Activated CD4-positive, alpha-beta T cell treated with anti-CD3 and anti-CD28 coated beads for 48 hours (primary cell): ENCODE results near the gene SNRPA.
"Not testable (repeated sequence)": the region's sequence is repeated elsewhere in the genome, so short reads cannot be mapped to it uniquely, and the experiment has no call there.

ENCODE experiments used
- DNase-seq: peaks from one replicate; pipeline ENCODE4 v3.0.0-alpha.2; 2020

Gene SNRPA

DNA sequence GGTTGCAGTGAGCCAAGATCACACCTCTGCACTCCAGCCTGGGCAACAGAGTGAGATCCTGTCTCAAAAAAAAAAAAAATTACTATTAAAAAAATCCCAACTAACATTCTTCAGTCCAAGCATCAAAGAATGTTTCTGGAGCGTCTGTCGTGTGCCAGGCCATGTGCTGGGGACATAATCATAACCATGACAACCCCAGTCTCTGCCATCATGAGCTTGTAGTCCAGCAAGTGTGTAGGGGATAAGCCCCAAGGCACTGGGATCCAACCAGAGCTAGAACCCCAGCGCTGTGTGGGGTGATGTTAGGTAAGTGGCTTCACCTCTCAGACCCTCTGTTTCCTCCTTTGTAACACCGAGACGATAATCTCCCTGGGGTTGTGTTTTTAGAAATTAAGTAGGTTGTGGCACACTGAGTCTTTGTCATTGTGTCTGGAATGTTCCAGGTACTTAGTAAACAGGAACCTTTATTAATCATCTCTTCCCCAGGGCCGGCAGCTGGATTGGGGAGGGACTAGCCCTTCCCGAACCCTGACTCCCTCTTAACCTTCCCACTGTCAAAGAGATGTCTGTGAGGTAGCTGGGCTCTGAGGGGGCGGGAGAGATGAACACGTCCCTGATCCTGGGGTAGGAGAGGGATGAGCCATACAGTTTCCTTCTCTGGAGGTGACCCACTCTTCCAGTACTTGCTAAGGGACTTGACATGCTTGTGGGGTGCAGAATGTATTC is 28.9 kb upstream of the SNRPA start:
- no peak for DNase-seq

DNA sequence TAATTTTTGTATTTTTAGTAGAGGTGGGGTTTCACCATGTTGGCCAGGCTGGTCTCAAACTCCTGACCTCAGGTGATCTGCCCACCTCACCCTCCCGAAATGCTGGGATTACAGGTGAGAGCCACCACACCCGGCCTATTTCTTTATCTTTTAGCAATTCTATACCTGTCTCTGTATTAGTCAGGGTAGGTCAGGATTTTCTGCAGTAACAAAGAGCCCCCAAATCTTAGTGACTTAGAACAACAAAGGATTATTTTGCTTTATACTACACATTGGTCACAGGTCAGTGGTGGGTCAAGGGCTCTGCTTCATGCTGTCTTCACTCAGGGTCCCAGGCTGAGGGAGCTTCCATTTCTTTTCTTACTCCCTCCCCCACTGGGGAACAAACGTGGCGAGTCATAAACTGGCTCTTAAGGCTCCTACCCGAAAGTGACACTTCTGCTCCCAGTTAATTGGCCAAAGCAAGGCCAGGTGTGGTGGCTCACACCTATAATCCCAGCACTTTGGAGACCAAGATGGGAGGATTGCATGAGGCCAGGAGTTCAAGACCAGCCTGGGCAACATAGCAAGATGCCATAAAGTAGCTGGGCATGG is 27.2 kb upstream of the SNRPA start:
- no peak for DNase-seq

DNA sequence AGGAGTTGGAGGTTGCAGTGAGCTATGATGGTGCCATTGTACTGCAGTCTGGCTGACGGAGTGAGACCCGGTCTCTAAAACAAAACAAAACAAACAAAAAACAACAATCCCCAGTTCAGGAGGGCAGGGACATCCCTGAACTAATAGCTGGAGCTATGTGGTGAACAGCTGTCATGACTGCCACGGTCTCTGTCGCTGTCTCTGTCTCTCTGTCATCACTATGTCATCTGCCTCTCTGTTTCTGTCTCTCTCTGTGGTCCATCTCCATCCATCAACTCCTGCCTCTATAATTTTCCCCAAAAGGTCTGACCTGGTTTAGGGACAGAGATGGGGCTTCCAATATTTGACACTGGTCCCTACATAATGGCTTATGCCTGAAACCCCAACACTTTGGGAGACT is 26.7 kb upstream of the SNRPA start:
- no peak for DNase-seq

DNA sequence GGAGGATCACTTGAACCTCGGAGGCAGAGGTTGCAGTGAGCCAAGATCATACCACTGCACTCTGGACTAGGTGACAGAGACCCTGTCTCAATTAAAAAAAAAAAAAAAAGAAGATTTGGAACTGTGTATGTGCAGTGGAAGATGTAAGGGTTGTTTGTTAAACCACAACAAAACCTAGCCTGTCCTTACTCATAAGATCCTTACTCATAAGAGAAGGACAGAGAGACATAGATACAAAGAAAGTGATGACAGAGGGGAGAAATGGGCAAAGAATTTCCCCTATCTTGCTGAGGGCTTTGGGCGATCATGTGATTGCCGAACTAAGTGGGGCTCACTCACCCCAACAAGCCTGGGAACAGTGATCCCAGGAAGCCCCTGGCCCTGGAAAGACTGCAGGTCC is 26.1 kb upstream of the SNRPA start:
- DNase-seq, result peak; percentile 15

DNA sequence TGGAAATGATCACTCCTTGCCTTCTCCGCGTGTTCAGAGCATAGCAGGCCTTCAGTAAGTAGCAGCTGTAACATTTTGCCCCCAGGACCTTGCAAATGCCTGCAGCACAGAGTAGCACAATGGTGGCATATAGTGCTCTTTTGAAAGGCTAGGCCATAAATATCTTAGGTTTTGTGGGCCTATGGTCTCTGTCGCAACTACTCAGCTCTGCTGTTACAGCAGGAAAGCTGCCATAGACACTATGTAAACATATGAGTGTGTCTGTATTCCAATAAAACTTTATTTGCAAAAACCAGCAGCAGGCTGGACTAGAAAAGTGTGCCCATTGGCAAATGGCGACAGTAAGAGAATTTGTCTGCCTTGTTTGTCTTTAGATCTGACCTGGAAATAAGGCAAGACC is 24.7 kb upstream of the SNRPA start:
- no peak for DNase-seq

DNA sequence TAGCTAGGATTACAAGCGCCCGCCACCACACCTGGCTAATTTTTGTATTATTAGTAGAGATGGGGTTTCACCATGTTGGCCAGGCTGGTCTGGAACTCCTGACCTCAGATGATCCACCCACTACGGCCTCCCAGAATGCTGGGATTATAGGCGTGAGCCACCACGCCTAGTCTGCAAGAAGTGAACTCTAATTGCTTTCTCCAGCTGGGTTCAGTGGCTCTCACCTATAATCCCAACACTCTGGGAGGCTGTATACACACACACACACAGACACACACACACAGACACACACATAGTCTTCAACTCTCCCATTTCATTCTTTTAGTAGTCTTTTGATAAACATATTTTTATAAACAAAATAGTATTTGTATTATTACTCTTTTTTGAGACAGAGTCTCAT is 20.9 kb upstream of the SNRPA start:
- not testable (repeated sequence) for DNase-seq

DNA sequence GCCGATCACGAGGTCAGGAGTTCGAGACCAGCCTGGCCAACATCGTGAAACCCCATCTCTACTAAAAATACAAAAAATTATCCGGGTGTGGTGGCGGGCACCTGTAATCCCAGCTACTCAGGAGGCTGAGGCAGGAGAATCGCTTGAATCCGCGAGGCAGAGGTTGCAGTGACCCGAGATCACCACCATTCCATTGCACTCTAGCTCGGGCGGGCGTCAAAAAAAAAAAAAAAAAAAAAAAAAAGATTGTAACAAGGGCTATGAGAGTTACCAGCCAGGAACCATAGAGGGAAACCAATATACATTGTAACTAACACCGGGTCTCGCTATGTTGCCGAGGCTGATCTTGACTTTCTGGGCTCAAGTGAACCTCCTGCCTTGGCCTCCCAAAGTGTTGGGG is 18.7 kb upstream of the SNRPA start:
- DNase-seq, result not testable (repeated sequence)

DNA sequence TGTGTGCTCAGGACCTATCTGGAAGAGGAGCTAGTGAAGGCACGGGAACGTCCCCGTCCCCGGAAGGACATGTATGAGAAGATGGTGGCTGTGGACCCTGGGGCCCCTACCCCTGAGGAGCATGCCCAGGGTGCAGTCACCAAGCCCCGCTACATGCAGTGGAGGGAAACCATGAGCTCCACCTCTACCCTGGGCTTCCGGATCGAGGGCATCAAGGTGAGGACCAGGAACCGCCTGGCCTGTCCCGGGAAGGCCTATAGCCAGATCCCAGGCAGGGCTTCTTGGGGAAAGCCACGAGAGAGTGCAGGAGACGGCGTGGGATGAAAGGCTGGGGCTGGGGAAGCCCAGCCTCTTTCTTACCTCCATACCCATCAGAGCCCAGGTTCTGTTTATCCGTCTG is 17.9 kb upstream of the SNRPA start:
- DNase-seq, result no peak

DNA sequence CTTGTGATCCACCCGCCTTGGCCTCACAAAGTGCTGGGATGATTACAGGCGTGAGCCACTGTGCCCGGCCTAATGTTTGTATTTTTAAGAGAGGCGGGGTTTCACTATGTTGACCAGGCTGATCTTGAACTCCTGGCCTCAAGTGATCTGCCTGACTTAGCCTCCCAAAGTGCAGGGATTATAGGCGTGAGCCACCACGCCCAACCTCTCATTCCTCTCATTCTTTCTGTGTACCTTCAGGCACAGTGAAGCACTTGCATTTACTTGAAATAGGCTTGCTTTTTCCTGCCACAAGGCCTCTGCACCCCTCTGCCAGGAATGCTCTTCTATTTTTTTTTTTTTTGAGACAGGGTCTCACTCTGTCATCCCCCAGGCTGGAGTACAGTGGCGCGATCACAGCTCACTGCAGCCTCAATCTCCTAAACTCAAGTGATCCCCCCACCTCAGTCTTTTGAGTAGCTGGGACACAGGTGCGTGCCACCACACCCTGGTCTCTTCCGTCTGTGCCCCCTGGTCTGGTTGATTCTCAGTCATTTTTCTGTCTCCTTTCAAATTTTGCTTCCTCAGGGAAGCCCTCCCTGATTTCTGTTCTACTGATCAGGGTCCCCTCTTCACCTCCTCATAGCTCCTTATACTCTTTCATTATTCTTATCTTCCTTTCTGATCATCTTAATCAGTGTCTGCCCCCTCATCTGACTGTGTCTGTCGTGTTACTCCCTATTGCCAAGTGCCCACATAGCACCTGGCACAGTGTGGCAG is 15.8 kb upstream of the SNRPA start:
- no peak for DNase-seq

DNA sequence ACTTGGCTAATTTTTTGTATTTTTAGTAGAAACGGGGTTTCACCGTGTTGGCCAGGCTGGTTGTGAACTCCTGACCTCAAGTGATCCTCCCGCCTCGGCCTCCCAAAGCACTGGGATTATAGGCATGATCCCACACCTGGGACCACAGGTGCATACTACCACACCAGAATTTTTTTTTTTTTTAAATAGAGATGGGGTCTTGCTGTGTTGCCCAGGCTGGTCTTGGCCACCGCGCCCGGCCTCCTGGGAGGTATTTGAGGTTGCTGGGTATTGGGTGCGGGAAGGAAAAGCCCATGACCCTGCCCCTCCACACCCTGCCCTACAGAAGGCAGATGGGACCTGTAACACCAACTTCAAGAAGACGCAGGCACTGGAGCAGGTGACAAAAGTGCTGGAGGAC is 14.3 kb upstream of the SNRPA start:
- no peak for DNase-seq

DNA sequence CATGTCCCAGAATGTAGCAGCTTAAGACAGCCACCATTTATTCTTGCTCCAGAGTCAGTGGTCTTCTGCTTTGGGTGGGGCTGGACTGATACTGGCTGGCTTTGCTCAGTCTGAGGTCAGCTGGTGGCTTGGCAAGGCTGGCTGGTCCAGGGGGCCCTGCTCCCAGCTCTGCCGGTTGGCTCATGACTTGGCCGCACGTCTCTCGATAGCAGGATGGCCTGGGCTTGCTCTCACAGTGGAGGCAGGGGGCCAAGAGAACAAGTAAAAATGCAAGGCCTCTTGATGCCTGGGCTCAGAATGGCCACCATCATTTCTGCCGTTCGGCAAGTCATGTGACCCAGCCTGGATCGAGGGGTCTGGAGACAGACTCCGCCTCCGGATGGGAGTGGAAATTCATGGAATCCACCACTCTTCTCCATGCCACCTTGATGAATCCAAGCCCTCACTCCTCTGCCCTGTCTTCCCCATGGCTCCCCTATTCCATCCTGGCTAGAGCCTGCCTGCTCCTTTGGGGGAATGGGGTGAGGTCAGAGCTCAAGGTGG is 13.8 kb upstream of the SNRPA start:
- DNase-seq, result no peak

DNA sequence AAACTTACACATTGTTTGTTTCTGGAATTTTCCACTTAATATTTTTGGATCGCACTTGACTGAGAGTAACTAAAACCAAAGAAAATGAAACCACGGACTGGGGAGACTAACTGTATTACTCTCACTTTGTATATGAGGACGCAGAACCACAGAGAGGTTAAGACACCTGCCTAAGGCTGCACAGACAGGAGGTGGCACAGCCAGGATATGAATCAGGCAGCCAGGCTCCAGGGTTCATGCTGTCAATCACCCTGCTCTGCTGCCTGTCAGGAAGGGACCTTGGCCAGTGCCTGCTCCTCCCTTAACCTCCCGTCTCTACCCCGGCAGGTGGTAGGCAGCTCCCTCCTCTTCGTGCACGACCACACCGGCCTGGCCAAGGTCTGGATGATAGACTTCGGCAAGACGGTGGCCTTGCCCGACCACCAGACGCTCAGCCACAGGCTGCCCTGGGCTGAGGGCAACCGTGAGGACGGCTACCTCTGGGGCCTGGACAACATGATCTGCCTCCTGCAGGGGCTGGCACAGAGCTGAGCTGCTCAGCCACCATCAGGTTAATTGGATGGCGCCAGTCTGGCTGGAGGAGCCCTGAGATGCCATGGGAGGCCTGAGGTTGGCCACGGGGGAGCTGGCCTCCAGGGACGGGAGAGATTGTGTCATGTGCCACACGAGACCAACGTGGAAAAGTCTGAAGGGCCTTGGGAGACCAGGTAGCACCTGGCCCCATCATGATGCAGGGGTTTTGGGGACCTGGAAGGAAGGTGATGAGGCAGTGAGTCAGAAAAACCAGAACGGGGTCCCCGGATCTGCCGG is 11.8 kb upstream of the SNRPA start:
- DNase-seq, result no peak

DNA sequence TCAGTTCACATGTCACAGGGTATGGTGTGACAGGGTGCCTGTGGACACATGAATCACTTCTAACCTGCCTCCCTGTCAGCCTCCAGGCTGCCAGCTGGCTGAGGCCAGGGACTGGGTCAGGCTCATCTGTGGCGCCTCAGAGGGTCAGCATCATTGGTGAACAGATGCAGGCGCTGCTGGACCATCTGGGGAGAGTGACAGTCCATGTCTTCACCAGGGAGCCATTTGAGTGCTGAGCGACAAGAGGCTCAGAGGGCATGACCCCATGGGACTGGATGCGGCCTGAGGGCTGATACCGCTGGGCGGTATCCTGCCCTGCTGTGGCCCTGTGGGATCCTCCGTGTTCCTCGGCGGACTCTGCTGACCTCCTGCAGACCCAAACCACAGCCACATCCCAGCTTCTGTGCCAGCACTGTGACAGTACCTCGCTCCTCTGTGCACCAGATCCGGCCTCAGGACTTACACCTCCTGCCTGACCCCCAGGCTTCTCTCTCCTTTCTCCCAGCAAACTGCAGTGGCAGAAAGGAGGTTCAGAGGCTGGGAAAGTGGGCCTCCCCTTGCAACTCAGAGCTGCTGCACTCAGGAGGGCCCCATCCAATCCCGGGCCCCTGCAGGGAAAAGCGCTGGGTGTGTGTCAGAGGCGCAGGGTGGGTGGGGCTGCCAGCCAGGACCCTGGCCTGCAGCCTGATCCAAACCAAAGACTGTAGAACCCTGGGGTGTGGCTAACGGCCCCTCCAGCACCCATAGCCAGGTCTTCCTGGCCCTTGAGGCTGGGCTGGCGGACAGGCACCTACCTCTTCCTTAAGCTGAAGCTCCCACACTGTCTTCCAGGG is 10.9 kb upstream of the SNRPA start:
- no peak for DNase-seq

DNA sequence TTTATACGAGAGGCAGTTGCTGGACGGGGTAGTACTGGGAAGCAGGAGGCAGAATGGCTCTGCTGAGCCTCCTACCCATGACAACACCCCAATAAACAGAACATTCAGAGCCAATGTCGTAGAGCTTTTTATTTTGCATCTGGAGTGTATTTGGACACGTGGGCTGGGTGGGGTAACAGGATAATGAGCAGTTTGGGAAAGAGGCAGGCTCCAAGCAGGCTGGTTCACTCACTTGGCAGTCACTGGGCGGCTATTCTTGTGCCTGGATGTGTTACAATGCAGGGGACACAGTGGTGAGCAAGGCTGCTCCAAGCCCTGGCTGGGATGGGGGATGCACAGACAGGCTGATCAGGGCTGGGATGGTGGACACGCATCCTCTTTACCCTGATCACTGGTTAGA is 10.3 kb upstream of the SNRPA start:
- no peak for DNase-seq

DNA sequence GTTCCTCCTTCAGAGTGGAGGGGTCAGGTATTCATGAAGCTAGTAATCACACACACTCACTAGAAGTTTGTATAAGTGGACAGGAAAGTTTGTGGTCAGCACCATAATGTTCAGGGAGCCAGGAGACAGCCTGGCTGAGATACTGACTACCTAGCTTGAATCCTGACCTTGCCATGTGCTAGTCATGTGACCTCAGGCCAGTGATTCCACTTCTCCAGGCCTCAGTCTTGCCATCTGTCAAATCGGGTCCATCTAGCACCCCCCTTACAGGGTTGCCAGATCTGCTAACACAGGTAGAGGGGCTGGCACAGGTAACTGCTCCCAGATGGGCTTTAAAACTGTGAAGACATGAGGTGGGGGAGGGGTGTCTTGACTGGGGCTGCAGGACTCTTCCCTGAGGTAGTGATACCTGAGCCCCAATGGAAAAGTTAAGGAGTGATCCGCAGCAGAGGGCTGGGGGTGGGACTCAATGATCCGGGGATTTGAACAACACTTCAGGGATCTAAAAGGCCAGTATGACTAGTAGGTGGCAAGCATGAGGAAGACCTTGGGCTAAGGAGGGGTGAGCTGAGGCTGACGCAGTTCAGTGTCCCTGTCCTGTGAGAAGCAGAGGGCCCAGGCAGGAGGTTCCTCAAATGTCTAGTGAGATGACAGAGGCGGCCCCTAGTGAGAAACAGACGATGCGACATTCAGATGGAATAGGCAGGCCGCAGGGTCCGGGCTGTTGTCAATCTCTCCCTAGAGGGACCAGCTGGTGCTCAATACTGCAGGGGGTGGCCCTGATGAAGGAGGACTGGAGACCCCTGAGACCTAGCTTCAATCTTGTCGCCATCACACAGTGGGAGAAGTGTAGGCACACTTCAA is 9.2 kb upstream of the SNRPA start:
- DNase-seq, result no peak

DNA sequence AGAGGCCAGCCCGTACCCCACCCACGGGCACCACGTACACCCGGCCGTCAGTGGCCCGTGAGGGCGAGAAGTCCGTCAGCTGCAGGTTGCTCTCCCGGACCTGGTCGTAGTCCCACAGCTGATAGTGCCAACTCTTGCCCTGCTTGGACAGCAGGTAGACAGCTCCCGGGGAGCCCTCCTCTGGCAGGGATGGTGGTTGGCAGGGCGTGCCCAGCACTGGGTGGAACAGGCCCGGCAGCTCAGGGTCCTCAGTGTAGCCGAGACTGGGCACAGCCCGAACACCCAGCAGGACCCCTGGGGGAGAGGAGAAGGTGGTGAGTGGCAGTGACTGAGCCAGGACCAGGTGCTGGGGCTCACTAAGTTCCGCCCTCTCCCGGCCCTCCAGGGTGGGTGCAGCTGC is 8.5 kb upstream of the SNRPA start:
- DNase-seq, result no peak

DNA sequence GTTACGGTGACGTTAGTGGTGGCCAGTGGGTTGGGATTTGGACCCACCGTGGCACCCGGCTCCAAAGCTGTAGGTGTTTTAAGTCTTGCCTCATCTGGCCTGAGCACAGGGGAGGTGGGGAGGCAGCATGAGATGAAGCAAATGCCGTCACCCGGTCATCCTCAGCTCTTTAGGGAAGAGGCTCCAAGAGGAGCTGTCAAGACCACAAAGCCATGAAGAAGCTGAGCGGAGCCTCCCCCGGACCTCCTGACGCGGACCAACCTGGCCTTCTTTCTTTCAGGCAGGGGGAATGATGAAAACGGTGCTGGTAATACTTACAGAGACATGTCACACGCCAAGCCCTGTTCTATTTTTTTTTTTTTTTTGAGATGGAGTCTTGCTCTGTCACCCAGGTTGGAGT is 8.1 kb upstream of the SNRPA start:
- DNase-seq, result no peak

DNA sequence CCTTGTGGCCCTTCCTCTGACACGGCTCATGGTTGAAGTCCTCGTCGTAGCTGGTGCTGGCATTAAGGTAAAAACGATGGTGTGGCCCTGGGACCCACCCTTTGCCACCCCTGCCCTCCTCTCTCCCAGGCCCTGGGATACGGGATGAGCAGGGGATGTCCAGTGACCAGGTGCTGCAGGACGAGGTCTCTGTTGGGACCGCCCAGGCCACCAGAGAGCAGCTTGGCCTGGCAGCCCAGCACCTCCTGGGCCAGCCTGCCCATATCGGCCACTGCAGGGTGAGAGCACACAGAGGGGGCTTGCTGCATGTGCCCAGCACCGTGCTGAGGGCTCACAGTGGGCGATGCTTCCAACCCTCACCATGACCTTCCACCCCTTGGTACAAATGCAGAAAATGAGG is 7.1 kb upstream of the SNRPA start:
- no peak for DNase-seq

DNA sequence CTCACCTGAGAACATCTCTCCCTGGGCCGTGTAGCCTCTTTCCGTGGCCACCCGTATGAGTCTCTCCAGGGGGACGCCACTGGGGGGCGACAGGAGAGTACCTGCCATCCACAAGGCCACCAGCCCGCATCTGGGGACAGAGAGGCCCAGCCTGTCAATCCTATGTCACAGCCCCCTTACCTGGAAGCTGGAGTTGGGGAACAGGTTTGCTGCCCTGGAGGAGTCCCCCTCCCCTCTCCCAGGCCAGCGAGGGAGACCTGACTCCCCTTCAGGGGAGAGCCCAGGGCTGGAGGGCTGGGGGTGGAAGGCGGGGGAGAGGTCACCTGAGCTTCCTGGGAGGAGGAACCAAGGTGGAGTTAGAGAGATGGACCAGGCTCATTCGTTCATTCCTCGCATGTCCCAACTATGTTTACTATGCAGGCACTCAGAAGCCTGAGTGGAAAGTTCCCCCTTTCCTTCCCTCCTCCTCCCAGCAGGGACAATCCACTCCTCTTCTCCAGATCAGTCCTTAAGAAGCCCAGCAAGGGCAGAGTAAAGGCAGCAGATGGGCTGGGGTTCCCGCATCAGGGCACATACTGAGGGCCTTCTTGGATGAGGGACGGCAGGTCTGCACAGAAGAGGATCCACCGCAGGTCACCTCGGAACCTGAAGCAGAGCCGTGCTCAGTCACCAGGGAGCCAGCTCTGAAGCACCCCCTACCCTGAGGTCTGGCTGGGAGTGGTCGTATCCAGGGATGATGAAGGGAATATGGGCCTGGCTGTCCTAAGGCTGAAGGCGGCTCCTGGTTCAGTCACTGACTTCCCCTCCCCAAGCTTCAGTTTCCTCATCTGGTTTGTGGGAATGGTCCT is 6.2 kb upstream of the SNRPA start:
- peak; percentile 48 for DNase-seq

DNA sequence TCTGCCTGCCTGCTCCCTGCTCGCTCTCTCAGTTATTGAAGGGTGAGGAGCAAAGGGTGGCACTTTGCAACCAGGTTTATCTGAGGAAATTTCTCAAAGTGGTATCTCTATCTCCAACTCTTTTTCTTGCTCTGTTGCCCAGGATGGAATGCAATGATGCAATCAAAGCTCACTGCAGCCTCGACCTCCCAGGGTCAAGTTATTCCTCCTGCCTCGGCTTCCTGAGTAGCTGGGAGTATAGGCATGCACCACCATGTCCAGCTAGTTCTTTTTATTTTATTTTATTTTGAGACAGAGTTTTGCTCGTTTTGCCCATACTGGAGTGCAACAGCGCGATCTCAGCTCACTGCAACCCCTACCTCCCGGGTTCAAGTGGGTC is 5.6 kb upstream of the SNRPA start:
- DNase-seq, result no peak
